Medulla oblongata (tissue), 1 donor: ENCODE results near the gene ZNF511.

Experiments used
- DNase-seq: peaks from one replicate; pipeline ENCODE4 v3.0.0-alpha.2; 2015; ENCODE audit errors: extremely low spot score

ZNF511 gene

DNA sequence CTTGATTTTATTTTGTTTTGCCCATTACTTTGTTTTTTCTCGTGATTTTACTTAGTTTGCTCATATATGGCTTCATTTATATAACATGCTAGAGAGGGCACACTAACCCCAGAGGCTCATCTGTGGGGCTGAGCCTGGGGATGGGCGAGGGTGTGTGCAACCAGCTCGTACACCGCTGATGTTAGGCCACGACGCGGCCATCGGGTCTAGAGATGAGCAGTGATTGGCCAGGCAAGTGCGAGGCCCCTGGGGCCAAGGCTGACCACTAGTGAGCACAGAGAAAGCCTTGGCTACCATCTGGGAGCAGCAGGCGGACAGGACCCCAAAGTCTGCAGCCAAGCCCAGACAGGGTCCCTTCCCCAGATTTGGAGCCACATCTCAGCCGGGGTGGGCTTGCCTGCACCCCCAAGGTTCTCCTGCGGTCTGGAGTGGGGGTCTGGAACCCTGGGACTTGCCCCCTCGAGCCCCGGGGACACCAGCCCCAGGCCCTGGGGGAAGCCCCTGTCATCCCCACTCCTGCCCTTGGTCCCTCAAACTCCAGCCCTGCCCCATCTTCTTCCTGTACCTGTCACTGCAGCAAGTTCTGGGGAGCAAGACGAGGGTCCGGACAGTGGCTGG lies 45.4 kb downstream of the ZNF511 start:
- no peak for DNase-seq

DNA sequence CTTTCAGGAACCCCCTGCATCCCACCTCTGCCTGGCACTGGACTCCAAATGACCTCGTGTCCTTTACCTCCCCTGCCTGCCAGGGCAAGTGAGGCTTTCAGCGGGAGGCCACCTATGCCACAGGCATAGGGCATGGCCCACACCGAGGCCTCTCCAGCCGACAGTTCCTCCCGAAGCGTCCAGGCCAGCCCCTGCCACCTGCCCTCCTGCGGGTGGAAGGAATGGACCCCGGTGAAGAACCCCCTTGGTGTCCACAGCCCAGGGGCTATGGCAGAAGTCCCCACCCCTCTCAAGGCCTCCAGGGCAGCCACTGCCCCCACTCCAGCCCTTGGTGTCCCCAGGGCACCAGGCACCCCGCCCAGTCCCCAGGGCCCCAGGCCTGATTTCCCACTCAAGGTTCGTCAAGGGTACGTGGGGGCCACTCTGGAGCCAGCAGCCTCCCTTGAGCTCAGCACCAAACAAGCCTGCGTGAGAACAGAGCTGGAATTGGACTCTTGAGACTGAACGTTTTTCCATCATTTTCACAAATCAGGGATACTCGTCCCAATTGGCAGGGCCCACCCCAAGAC lies 46.0 kb downstream of the ZNF511 start:
- DNase-seq = no peak

DNA sequence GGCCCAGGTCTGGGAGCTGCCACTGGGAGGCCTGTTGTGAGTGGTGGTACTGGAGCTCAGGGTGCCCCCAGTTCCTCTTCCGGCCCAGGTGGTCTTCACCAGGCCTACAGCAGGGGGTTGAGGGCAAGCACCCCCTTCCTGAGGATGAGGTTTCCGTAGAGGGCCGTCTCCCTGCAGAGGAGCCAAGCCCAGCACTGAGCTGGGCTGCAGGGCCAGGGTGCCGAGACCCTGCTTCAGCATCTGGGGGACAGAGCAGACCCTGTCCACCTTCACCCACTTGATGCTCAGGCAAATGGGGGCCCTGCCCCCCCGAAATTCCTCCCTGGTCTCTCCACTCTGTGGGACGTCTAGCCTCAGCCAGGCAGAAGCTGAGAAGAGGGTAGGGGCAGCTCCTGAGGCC lies 46.6 kb downstream of the ZNF511 start:
- no peak for DNase-seq

DNA sequence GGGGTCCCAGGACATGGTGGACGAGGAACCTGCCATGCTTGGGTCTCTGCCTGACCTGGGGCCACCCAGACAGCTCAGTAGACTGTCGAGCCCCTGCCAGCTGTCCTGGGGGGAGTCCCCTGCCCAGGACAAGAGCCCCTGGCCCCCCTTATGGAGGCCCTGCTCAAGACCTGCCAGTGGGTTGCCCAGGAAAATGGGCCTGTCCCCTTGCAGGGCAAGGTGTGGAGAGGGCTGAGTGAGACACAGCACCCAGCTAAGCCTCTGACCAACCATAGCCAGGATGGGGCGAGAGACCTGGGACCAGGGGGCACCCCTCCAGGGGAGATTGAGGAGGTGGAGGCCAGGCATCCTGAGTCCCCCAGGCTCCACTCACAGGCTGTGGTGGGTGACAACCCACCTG lies 47.3 kb downstream of the ZNF511 start:
- no peak for DNase-seq

DNA sequence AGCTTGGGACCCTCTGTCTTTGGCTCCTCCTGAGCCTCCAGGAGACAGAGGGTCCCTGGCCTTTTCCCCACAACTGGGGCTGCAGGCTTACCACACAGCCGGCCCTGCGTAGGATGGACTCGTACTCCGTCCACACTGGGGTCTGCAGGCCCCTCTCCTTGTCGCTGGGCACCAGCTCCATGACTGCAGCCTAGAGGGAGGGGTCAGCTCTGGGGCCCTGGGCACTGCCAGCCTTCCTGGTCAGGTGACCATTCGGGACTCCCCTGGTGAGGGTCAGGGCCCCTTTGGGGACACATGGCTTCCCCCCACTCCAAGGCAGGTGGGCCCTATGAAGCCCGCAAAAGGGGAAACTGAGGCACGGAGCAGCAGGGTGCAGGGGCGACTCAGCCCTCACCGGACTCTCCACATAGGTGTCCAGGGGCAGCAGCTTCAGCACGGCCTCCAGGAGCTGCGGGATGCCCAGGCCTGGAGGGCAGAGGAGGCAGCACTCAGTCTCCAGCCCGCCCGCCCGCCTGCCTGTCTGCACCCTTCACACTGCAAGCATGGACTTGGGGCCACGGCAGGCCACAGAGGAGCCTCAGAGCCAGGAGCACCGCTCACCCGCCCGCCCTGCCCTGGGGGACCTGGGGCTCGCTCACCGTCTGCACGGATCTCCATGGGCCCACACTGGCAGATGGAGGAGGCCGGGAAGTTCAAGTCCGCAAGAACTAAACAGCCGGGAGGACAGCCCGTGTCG lies 48.0 kb downstream of the ZNF511 start:
- no peak for DNase-seq

DNA sequence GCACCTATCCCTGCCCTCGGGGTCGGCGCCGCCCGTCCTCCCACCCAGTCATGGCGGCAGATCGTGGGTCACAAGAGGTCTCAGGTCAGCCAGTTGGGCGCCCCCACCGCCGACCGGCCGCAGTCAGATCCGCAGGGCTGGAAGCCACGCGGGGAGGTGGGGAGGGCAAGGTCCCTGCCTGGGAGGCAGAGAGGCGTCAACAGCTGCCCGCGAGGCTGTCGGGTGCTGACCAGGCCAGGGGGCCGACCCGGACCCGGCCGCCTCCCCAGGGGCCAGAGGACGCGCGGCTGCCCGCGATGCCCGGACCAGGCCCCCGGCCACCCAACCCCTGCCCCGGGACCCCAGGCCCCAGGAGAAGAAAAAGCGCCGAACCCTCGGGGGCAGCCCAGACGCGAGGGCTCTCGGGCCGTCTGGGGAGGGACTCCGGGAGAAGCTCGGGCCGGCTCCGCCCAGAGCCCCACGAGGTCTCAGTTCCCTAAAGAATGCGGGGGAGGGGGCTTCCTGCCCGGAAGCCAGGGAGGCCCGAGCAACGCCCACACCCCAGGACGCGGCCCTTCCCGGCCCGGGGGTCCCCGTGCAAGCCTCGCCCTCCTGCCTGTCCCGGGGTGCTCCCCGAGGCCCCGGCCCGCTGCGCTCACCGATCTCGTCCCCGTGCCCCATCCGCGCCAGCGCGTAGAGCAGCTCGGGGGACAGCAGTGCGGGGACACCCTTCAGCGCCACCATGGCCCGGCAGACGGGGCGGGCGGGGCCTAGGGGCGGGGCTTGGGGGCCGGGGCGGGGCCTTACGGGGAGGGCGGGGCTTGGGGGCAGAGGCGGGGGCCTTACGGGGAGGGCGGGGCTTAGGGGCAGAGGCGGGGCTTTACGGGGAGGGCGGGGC lies 48.8 kb downstream of the ZNF511 start, which contains the start of gene FUOM:
Gene FUOM (minus strand): TSS at position 735 of the 877 bp plus-strand sequence. CDS start 12 bp downstream, at position 723.
- DNase-seq = peak; percentile 45

DNA sequence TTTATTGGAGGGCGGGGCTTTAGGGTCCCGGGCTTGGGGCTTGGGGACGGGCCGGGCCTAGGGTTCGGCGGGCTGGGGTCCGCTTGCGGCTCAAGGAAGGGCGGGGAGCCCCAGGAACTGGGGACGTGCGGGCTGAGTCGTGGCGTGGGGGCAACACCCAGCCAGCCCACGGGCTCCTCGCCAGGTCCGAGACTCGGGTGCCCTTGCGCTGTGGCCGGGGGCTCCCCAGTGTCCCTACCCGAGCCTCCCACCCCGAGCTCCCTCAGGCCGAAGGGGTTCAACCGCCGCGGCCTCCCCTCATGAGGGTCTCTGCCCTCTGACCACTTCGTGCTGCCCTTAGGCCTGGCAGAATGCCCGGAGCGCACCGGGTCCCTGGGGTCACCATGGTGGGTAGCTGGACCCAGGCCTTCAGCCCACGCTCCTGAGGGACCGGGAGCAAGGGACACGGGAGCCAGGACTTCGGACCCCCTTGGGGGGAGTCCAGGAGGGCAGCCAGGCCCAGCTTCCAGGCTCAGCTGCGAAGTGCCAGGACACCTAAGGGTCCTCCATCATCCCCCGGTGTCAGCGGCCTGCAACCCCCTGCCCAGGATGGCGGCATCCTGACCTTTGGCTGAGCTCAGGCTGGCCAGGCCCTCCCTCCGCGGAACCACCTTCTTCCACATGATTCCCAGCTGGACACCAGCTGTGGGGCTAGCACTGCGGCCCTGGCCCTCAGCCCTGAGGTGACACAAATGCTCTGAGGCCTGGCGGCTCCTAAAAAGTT lies 49.6 kb downstream of the ZNF511 start:
- no peak for DNase-seq

DNA sequence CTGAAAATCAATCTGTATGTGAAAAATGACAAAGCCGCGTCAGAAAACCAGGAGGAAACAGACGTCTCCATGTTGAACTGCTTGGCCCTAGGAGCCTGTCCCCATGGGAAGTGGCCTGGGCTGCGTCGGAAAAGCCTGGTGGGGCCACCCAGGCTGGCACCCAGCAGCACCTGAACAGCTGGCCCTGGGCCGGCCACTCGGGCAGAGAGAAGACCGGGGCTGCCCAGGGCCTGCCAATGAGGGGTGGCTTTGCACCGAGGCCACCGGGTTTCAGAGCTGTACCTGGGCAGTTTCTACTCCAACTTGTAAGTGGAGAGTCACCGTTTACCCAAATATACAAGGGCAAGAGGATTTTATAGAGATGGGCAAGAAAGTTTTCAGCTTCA lies 50.2 kb downstream of the ZNF511 start:
- DNase-seq = no peak

DNA sequence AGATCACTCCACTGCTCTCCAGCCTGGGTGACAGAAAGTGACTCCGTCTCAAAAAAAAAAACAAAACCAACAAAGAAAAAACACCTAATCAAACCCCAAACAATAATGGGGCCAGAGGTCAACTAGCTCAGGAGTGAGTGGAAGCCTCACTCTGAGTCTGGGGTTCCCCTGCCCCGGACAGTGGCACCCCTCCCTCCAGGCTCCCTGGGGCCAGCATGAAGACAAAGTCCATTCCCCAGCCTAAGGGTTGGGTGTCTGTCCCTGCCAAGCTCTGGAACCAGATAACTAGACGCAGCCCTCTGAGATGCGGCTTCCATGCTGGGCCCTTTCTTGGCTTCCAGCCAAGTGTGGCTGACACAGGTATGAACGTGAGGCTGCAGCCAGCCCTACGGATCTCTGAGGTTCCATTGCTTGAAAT lies 50.8 kb downstream of the ZNF511 start:
- DNase-seq = no peak

DNA sequence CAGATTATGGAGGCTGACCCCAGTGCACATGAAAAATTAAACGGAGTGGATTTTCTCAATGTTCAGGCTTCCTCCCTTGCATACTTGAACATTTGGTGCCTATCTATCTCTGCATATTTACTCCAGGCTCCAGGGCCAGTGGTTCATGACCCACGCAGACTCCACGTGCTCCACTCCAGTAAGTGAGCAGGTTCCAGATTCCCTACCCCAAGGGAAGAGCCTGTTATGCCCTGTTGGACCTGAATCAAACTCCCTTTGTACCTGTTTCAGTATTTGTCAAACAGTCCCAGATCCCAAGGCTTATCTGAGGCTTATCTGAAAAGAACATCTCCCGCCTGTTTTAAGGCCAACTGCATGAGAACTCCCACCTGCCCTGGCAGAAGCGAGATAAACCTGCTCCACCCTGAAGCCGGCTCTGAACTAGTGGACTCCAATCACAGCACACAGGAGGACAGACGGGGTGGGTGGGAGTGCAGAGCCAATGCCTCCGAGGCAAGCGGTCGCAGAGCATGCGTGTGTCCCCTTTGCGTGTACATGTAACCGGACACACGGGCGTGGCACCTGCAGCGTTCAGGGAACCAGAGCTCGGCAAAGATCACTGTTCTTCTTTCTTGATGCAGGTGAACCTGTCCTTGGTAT lies 51.4 kb downstream of the ZNF511 start:
- DNase-seq = no peak

DNA sequence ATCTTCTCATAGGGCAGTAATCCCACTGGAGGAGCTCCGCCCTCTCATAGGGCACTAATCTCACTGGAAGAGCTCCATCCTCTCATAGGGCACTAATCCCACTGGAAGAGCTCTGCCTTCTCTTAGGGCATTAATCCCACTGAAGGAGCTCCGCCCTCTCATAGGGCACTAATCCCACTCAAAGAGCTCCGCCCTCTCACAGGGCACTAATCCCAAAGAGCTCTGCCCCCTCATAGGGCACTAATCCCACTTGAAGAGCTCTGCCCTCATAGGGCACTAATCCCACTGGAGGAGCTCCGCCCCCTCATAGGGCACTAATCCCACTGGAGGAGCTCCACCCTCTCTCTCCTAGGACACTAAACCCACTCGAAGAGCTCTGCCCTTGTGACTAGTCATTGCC lies 52.5 kb downstream of the ZNF511 start:
- DNase-seq = no peak

DNA sequence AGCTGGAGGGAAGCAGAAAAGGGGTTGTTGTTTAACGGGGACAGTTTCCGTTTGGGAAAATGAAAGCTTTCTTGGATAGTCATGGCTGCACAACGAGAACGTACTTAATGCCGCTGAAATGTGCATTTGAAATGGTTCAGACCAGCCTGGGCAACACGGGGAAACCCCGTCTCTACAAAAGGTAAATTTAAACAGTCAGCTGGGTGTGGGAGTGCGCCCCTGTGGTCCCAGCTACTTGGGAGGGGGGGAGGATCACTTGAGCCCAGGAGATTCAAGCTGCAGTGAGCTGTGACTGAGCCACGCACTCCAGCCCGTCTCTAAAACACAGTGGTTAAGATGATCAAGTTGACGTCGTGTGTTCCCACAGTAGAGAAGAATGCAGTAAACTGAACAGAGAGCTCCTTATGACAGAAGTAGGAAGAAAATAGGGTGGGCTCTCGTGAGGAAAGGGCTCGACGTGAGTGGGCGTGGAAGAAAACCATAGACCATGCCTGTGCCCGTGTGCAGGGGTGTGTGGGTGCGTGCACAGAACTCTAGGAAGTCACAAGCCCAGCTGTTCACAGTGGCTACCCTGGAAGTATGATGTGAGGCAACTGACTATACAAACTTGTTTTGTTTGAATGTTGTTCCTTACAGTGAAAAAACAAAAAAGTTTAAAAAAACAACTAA lies 53.2 kb downstream of the ZNF511 start:
- no peak for DNase-seq
